ENCODE results near the gene DMWD.

The DMWD gene

GRCh38 chr19:45821570-45821969 lies 28.9 kb upstream of the DMWD start:
- TF ChIP-seq ZNF274 (IDR thresholded peaks at IDR 0.05; ENCODE audit: low read depth, low read length) = no peak

DNA sequence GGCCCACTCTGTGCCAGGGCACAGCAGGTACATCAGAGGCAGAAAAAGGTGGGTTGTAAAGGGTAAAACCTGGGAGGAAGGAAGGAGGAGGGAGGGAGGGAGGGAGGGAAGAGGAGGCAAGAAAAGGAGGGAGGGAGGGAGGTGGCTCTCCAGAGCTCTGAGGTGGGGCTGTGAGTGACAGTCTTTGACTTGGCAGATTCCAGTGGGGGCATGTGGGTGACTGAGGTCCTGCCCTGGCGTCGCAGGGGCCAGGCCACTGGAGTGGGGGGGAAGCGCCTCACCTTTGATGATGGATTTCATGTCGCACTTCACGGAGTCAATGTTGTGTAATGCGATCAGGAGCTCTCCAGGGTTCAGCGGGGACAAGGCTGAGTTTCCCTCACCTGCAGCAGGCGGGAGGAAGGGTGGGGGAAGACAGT lies 28.5 kb upstream of the DMWD start:
- TF ChIP-seq ZNF274 (IDR thresholded peaks at IDR 0.05; ENCODE audit: low read depth, low read length) = no peak
- no peak overlapping the region for H3K4me3 ChIP-seq (ENCODE audit: low read length)

More at GRCh38 chr19:45821570-45821969, 28.9 kb upstream of the DMWD start:
- H3K4me3 ChIP-seq (ENCODE audit: low read length) = no peak overlapping the region

DNA sequence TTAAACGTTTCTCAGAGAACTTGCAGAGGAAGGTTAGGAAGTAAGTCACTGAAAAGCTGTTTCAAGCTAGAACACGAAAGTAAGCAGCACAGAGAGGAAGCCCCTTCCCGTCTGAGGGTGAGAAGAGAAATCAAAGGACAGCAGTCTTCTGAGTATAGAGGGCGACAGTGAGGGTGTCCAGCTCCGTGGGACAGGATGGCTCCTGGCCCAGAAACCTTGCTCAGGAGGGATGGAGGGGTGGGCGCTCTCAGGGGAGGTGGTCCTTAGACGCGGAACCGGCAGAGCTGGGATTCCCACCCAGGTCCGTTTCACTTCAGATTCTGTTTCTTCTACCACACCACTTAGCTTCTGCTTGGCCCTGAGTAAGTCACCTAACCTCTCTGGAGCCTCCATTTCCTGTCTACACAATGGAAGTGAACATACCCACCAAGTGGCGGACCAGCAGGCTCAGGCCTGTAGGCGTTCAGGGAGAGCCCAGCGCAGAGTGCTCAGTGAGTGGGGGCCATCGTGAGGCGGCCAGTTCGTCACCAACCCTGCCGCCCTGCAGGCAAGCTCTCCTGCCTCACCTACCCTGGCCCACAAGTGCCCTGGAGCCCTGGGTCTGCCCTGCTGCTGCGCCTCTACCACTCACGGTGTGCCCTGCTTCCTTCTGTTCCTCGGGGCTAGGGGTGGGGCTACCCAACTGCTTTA lies 27.9 kb upstream of the DMWD start:
- H3K4me3 ChIP-seq (ENCODE audit: low read length) = no peak overlapping the region
- no peak for TF ChIP-seq ZNF274 (IDR thresholded peaks at IDR 0.05; ENCODE audit: low read depth, low read length)

DNA sequence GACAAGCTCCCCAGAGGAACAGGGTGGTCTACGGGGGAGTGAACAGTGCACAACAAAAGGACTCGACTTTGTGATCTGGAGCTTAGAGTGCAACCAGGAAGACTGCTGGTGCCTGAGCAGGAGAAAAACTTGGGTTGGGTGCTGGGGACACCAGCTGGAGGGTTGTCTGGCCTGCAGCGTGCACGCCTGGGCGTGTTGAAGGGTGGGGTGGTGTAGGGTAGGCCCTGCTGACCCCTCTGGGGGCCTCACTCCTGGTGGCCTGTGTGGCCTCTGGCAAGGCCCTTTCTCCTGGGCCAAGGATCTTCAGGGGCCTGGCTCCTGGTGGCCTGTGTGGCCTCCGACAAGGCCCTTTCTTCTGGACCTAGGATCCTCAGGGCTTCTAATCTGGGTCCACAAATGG lies 27.1 kb upstream of the DMWD start:
- TF ChIP-seq ZNF274 (IDR thresholded peaks at IDR 0.05; ENCODE audit: low read depth, low read length) = no peak
- H3K4me3 ChIP-seq (ENCODE audit: low read length) = no peak overlapping the region

- no peak overlapping the region for H3K4me3 ChIP-seq (ENCODE audit: low read length)
- no peak for TF ChIP-seq ZNF274 (IDR thresholded peaks at IDR 0.05; ENCODE audit: low read depth, low read length)
Observed at GRCh38 chr19:45817725-45818301, 25.2 kb upstream of the DMWD start.

- no peak for TF ChIP-seq ZNF274 (IDR thresholded peaks at IDR 0.05; ENCODE audit: low read depth, low read length)
- H3K4me3 ChIP-seq (ENCODE audit: low read length) = no peak overlapping the region
Observed at GRCh38 chr19:45817010-45817724, 24.5 kb upstream of the DMWD start.

GRCh38 chr19:45816236-45817009 lies 23.8 kb upstream of the DMWD start:
- no peak overlapping the region for H3K4me3 ChIP-seq (ENCODE audit: low read length)
- TF ChIP-seq ZNF274 (IDR thresholded peaks at IDR 0.05; ENCODE audit: low read depth, low read length) = no peak

DNA sequence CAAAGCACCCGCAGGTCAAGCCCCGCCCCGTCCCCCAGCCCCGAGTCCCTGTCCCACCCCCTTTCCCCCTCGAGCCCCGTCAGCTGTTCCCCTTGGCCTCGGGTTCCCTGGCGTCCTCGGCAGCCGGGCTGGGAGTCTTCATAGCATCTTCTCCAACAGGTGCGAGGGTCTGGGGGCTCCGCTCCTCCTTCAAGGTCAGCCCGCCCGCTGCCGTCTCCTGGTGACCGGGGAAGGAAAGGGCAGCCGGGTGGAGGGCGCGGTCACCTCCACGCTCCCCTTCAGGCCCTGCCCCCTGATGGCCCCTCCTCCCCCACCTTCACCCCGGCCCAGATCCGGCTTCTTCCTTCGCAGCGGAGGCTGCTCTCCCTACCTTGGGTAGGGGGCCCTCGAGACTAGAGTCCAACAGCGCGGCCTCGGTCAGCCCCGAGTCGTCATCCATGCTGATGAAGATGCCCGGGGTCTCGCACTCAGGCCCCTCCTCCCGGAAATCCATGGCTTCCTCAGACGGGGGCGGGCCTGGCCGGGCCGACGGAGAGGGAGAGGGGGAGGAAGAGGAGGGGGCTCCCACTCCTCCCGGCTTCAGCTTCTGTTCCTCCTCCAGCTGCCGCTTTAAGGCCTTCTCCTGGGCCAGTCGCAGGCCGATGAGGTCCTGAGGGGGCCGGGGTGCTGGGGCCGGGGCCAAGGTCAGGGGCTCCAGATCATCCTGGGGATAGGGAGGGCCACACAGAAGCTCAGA lies 23.0 kb upstream of the DMWD start:
- H3K4me3 ChIP-seq (ENCODE audit: low read length) = no peak overlapping the region
- no peak for TF ChIP-seq ZNF274 (IDR thresholded peaks at IDR 0.05; ENCODE audit: low read depth, low read length)

DNA sequence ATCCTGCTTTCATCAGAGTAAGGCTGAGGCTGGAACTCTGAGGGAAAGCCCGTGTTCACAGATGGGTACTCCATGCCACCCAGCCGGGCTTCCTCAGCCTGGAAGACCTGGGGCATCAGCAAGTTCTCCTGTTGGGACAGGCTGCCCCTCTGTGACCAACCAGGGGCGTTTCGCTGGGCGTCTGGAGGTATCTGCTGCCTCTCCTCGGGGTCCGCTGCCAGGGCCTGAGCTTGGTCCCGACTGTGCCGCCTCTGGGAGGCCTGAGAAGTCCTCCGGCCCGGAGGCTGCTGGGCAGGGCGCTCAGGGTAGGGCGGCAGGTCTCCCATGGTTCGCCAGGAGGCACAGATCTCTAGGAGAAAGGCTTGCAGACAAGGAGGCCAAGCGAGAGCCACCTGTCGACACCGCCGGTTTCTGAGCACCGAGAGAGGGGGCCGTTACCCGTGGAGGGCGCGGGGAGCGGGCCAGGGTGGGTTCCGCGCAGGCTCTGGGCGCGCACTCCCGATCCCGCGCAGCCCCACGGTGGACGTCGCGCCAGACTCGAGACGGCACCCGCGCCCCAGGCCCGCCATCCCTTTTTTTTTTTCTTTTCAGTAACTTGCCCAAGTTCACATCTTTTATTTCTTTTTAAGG lies 22.3 kb upstream of the DMWD start, which contains the start of gene RSPH6A:
Gene RSPH6A, minus strand, starts transcription at position 458 of the 630 bp plus-strand sequence. Its CDS starts 132 bp downstream, at position 326.
- no peak within 1 kb of the TSS for H3K4me3 ChIP-seq (ENCODE audit: low read length)
- TF ChIP-seq ZNF274 (IDR thresholded peaks at IDR 0.05; ENCODE audit: low read depth, low read length) = no peak

DNA sequence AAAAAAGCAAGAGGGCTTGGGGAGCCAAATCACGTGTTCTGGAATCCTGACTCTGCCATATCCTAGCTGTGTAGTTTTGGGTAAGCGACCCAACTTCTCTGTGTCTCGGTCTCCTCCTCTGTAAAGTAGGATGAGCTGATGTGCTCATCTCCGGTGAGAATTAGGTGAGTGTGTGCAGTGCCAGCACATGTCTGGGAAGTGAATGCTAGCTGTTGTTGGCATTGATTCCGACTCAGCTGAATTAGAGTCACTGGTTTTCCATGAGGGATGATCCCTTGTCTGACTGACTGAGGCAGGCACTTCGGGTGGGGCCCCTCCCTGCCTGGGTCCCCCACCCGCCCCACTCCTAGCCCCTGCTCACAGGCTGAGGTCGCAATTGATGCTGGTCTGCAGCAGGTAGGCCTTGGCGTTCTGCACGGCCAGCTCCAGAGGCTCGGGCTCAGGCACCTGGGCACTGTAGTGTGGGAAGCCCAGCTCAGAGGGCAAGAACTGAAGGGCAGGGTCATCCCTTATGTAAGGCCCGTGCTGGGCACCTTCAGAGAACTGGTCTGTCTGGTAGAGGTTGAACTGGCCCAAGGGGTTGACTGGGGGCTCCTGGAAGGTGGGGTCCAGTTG lies 21.6 kb upstream of the DMWD start:
- no peak for TF ChIP-seq ZNF274 (IDR thresholded peaks at IDR 0.05; ENCODE audit: low read depth, low read length)
- H3K4me3 ChIP-seq (ENCODE audit: low read length) = no peak overlapping the region

DNA sequence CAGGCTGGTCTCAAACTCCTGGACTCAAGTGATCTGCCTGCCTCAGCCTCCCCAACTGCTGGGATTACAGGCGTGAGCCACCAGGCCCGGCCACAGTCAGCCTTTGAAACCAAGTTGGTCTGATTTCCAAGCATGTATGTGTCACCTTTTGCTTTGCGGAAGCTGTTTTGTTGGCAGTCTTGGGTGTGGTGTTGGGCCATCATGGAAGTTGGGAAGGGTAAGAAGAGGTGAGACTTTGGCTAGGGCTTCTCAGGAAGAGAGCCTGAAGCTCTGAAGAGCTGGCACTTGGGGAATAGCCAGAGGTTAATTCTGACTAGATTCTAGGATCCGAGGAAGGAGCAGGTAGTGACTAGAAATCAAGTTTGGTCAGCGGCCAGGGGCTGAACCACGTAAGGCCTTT lies 19.7 kb upstream of the DMWD start:
- no peak for TF ChIP-seq ZNF274 (IDR thresholded peaks at IDR 0.05; ENCODE audit: low read depth, low read length)
- no peak overlapping the region for H3K4me3 ChIP-seq (ENCODE audit: low read length)

DNA sequence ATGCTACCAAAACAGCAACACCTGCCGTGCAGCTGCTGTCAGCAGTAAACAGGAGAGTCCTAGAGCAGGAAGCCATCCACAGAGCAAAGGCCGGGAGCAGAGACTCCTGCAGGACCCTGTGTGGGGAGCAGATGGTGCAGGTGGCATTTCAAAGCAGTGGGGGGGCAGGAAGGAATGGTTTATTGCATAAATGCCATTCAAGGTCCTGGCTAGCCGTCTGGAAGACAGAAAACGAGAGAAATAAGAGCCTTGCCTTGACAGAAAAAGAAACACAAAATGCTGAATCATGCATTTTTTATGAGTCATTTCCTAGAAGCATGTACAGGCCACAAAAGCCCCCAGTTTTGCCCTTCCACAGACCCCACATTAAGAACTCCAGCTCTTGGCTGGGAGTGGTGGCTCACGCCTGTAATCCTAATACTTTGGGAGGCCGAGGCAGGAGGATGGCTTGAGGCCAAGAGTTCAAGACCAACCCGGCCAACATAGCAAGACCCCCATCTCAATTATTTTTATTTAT lies 17.1 kb upstream of the DMWD start:
- TF ChIP-seq ZNF274 (IDR thresholded peaks at IDR 0.05; ENCODE audit: low read depth, low read length) = no peak
- no peak overlapping the region for H3K4me3 ChIP-seq (ENCODE audit: low read length)

DNA sequence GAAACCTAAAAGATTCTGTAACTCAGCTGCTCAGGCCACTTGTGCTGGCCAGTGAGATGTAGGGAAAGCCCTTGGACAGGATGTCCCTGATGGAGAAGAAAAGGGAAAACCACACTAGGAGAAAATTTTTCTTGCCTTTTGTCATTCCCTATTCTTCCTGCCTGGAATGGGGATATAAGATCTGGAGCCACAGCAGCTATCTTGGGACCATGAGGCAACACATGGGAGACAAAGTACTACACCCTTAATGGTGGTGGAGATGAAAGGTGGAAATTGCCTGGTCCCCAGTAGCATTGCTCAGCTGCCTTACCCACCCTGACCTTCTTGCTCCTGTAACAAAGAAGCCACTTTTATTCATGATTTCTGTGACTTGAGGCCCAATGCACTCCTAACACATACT lies 13.1 kb upstream of the DMWD start:
- TF ChIP-seq ZNF274 (IDR thresholded peaks at IDR 0.05; ENCODE audit: low read depth, low read length) = no peak
- H3K4me3 ChIP-seq (ENCODE audit: low read length) = no peak overlapping the region
